ENCODE data around the gene ZNF516.

- TF ChIP-seq POLR2A (IDR thresholded peaks at IDR 0.05; ENCODE audit: low read depth, low read length) (no peak), TAF1 (IDR thresholded peaks at IDR 0.05; ENCODE audit: borderline replicate concordance, low read depth, low read length) (no peak)
These were observed 175.7 kb downstream of the ZNF516 start for GRCh38 chr18:76319366-76319765.

All from GM12892 (cell line).